CD14-positive monocyte (primary cell): ENCODE data around the gene ELK1. TPM values are rescaled to one million over a fixed set of nuclear protein-coding genes. Genes with fewer than 3 reads are reported as not detected.

Source experiments
- DNase-seq, 3 donors: peaks; one replicate each; pipeline ENCODE4 v3.0.0-alpha.2; 2011 to 2022
- H2AFZ ChIP-seq: 2 replicates; pipeline ENCODE4 v1.6.0; 2012; ENCODE audit warnings: mild to moderate bottlenecking, low read depth, low read length, inconsistent platforms; ENCODE audit not compliant: insufficient read depth, poor library complexity, severe bottlenecking
- H3K27ac ChIP-seq, 2 donors: 1 replicate in 1 of 2; 2 replicates in 1 of 2; pipeline ENCODE4 v1.5.1; 2012 to 2013; ENCODE audit warnings: low read length in 2 of 2, control low read depth in 1 of 2, inconsistent platforms in 1 of 2, low read depth in 1 of 2, mild to moderate bottlenecking in 1 of 2
- H3K27me3 ChIP-seq, 2 donors: one replicate each; pipeline versions ENCODE4 v1.6.0 to v1.6.1; 2011 to 2013; ENCODE audit warnings: low read length in 2 of 2; ENCODE audit not compliant: control insufficient read depth in 2 of 2, insufficient read depth in 2 of 2
- H3K36me3 ChIP-seq, 2 donors: replicated peaks in 1 of 2; 1 replicate in 1 of 2; 2 replicates in 1 of 2; pipeline versions ENCODE4 v1.5.1 to v1.6.1; 2012 to 2013; ENCODE audit warnings: low read length in 2 of 2, control low read depth in 1 of 2, inconsistent platforms in 1 of 2, mild to moderate bottlenecking in 1 of 2; ENCODE audit not compliant: insufficient read depth in 2 of 2, control insufficient read depth in 1 of 2
- H3K4me1 ChIP-seq, 2 donors: 1 replicate in 1 of 2; 2 replicates in 1 of 2; pipeline versions ENCODE4 v1.5.1 to v1.6.1; 2012 to 2013; ENCODE audit warnings: low read length in 2 of 2, control low read depth in 1 of 2, inconsistent platforms in 1 of 2, mild to moderate bottlenecking in 1 of 2, moderate library complexity in 1 of 2; ENCODE audit not compliant: insufficient read depth in 2 of 2, control insufficient read depth in 1 of 2
- H3K4me2 ChIP-seq: replicated peaks from 2 replicates; pipeline ENCODE3; 2012; ENCODE audit warnings: low read length, moderate library complexity, mild to moderate bottlenecking; ENCODE audit not compliant: poor library complexity, severe bottlenecking; ENCODE audit errors: extremely low read depth
- H3K4me3 ChIP-seq, 3 experiments: fragments of 200-600 bp in 1 of 3; sonication (generic) in 1 of 3; replicated peaks in 1 of 3; 1 replicate in 2 of 3; 2 replicates in 1 of 3; pipeline ENCODE4 v1.5.1; 2011 to 2013; ENCODE audit warnings: low read length in 3 of 3, mild to moderate bottlenecking in 3 of 3, control low read depth in 2 of 3, low read depth in 2 of 3, inconsistent platforms in 1 of 3, moderate library complexity in 1 of 3
- H3K79me2 ChIP-seq: 2 replicates; pipeline ENCODE4 v1.6.0; 2012; ENCODE audit warnings: mild to moderate bottlenecking, control low read depth, inconsistent platforms, low read length, moderate library complexity; ENCODE audit not compliant: insufficient read depth
- H3K9ac ChIP-seq: 2 replicates; pipeline ENCODE4 v1.6.0; 2017; ENCODE audit warnings: low read length, mild to moderate bottlenecking; ENCODE audit not compliant: insufficient read depth, poor library complexity, severe bottlenecking
- H3K9me3 ChIP-seq, 2 donors: replicated peaks in 1 of 2; 1 replicate in 1 of 2; 2 replicates in 1 of 2; pipeline versions ENCODE4 v1.5.1 to v1.6.1; 2012 to 2013; ENCODE audit warnings: low read length in 2 of 2, control low read depth in 1 of 2; ENCODE audit not compliant: control insufficient read depth in 1 of 2, insufficient read depth in 1 of 2
- H4K20me1 ChIP-seq: 2 replicates; pipeline ENCODE4 v1.6.0; 2012; ENCODE audit warnings: mild to moderate bottlenecking, low read length, control low read depth, moderate library complexity; ENCODE audit not compliant: insufficient read depth
- H3K27ac Mint-ChIP-seq, 7 donors: one replicate each; pipeline ENCODE4 v1.8.0; 2020; ENCODE audit warnings: mild to moderate bottlenecking in 7 of 7, mixed read lengths in 7 of 7, moderate library complexity in 6 of 7, inconsistent platforms in 2 of 7
- H3K27me3 Mint-ChIP-seq, 3 donors: one replicate each; pipeline ENCODE4 v1.8.0; 2021 to 2022; ENCODE audit warnings: low read depth in 3 of 3, mild to moderate bottlenecking in 3 of 3, mixed read lengths in 3 of 3, moderate library complexity in 3 of 3, inconsistent platforms in 1 of 3
- H3K36me3 Mint-ChIP-seq, 2 donors: one replicate each; pipeline ENCODE4 v1.8.0; 2020; ENCODE audit warnings: mixed read lengths in 2 of 2, inconsistent platforms in 1 of 2, mild to moderate bottlenecking in 1 of 2
- H3K4me1 Mint-ChIP-seq: one replicate; pipeline ENCODE4 v1.8.0; 2020; ENCODE audit warnings: mild to moderate bottlenecking, mixed read lengths
- H3K4me3 Mint-ChIP-seq, 2 donors: one replicate each; pipeline ENCODE4 v1.8.0; 2020; ENCODE audit warnings: mild to moderate bottlenecking in 2 of 2, mixed read lengths in 2 of 2, moderate library complexity in 1 of 2
- H3K9me3 Mint-ChIP-seq, 7 donors: one replicate each; pipeline ENCODE4 v1.8.0; 2020 to 2022; ENCODE audit warnings: mixed read lengths in 7 of 7, mild to moderate bottlenecking in 6 of 7, moderate library complexity in 6 of 7, inconsistent platforms in 2 of 7
- CTCF ChIP-seq: fragments of 200-600 bp; IDR thresholded peaks from one replicate; pipeline ENCODE4 v1.8.0; 2022; ENCODE audit warnings: antibody characterized with exemption, mild to moderate bottlenecking
- WGBS: methylation state at CpG from one replicate; pipeline ENCODE4 v1.1.5; 2013; ENCODE audit warnings: missing lambda C conversion rate; ENCODE audit not compliant: insufficient coverage; 5-methylcytosine and 5-hydroxymethylcytosine counted together
- intact Hi-C, 2 donors: fragments of 100-400 bp; cut with micrococcal nuclease; formaldehyde crosslinking; loops; one replicate each; pipeline versions ENCODE4 v1.15.0 to v1.15.1; 2023
- polyA plus RNA-seq, 3 donors: library from polyadenylated mRNA; depleted of rRNA in 1 of 3; unstranded in 2 of 3; stranded (reverse) in 1 of 3; fragments of 300-500 nt in 2 of 3; fragments of >200 nt in 1 of 3; fragmentation: Illumina TruSeq in 2 of 3; gene quantifications; 1 replicate in 2 of 3; 2 replicates in 1 of 3; pipeline ENCODE4 v1.2.3, GENCODE V29; 2012 to 2021

Gene ELK1
- polyA plus RNA-seq, 3 donors: 9.5 to 11.9 (median 10.7) TPM

GRCh38 chrX:47649271-47649670 lies 1.1 kb downstream of the ELK1 start:
- Histone ChIP-seq H3K27me3 (no peaks in the 10 kb centered on the region), H3K27ac (no peak overlapping the region), H3K9ac (no peak overlapping the region), H3K79me2 (peaks cover 16% of the 10 kb centered on the region), H3K4me1 (peaks cover 24 to 30% of the 10 kb centered on the region in 2 donors), H2AFZ (no peak overlapping the region), H3K4me2 (peak overlapping the region; percentile 71), H3K36me3 (peaks cover 9 to 26% of the 10 kb centered on the region in 2 donors), H4K20me1 (peaks cover 1% of the 10 kb centered on the region), H3K4me3 (peak overlapping the region; percentile 9 to 80 (median 55)), H3K9me3 (no peaks in the 10 kb centered on the region)
- Mint-ChIP-seq H3K4me3 (peak overlapping the region; percentile 83 to 84), H3K4me1 (peaks cover 32% of the 10 kb centered on the region), H3K9me3 (peaks cover 0 to 6% (median 5%) of the 10 kb centered on the region in 7 donors), H3K27ac (peak overlapping the region in 5 of 7 donors; percentile 54 to 81 (median 78)), H3K27me3 (peaks cover 0 to 3% (median 2%) of the 10 kb centered on the region in 3 donors), H3K36me3 (peaks cover 12 to 33% of the 10 kb centered on the region in 2 donors)
- no peak for TF ChIP-seq CTCF
- intact Hi-C loops: loop anchor here in 1 of 2 donors (10.0 kb wide), 1 partner anchor 454 kb away; the partner anchor contains the start of gene UBA1
- DNase-seq: no peak
- no CpG with 5 or more reads among the region's 8 CpGs for WGBS

DNA sequence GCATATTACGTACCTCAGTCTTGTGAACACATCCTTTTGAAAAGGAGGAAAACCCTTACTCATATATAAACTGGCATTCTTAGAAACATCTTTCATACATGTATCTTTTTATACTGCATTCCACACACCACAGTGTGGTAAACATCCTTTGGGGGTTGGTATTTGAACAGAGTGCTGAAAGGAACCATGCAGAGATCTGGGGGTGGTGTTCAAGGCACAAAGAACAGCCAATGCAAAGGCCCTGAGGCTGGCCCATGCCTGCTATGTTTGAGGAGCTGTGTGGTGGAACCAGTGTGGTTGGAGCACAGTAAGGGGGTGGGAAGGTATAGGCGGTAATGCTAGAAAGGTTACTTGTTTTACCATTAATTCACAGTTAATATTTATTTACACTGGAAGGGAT lies 2.0 kb downstream of the ELK1 start:
- Histone ChIP-seq H3K9ac (no peak overlapping the region), H3K4me3 (no peak overlapping the region), H2AFZ (no peak overlapping the region), H3K4me1 (peaks cover 33% of the 10 kb centered on the region in 2 donors), H3K9me3 (no peaks in the 10 kb centered on the region), H3K4me2 (peak overlapping the region; percentile 71), H3K79me2 (peaks cover 16% of the 10 kb centered on the region), H3K27ac (no peak overlapping the region), H4K20me1 (peaks cover 3% of the 10 kb centered on the region), H3K36me3 (peaks cover 7 to 18% of the 10 kb centered on the region in 2 donors), H3K27me3 (no peaks in the 10 kb centered on the region)
- TF ChIP-seq CTCF: no peak
- intact Hi-C loops: loop anchor here in 1 of 2 donors (10.0 kb wide), 1 partner anchor 454 kb away; the partner anchor contains the start of gene UBA1
- H3K36me3 Mint-ChIP-seq: peaks cover 9 to 26% of the 10 kb centered on the region in 2 donors
- H3K27me3 Mint-ChIP-seq: peaks cover 0 to 3% (median 2%) of the 10 kb centered on the region in 3 donors
- peak overlapping the region in 1 of 2 donors; percentile 31 for H3K4me3 Mint-ChIP-seq
- peaks cover 0 to 6% (median 5%) of the 10 kb centered on the region in 7 donors for H3K9me3 Mint-ChIP-seq
- no CpG with 5 or more reads among the region's 2 CpGs for WGBS
- peak overlapping the region in 1 of 7 donors; percentile 2 for H3K27ac Mint-ChIP-seq
- no peak for DNase-seq
- H3K4me1 Mint-ChIP-seq: peaks cover 38% of the 10 kb centered on the region
